HG02610 (cell line): ENCODE results near the gene NPDC1.

Experiments used
- ATAC-seq: cut with Tn5 transposase; IDR thresholded peaks from one replicate; pipeline ENCODE4 v1.9.1; 2021; ENCODE audit warnings: mild to moderate bottlenecking, moderate library complexity; ENCODE audit not compliant: unreplicated experiment

Gene NPDC1

DNA sequence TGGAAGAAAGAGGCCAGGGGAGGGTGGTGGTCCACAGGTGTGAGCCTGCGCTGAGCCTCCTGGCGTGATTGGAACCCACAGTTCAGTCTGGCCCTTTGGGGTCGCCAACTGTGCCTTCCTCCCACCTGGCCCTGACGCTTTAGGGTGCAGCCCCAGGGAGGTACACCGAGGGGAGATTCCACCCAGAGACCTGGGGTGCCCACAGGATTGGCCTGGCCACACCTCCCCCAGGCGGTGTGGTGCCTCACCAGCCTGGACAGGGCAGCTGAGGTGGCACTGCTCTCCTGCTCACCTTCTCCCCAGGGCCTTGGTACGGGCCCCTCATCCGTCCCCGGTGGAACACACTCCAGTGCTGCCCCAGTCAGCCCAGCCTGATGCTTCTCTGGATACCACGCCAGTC lies 48.6 kb downstream of the NPDC1 start:
- no peak for ATAC-seq

DNA sequence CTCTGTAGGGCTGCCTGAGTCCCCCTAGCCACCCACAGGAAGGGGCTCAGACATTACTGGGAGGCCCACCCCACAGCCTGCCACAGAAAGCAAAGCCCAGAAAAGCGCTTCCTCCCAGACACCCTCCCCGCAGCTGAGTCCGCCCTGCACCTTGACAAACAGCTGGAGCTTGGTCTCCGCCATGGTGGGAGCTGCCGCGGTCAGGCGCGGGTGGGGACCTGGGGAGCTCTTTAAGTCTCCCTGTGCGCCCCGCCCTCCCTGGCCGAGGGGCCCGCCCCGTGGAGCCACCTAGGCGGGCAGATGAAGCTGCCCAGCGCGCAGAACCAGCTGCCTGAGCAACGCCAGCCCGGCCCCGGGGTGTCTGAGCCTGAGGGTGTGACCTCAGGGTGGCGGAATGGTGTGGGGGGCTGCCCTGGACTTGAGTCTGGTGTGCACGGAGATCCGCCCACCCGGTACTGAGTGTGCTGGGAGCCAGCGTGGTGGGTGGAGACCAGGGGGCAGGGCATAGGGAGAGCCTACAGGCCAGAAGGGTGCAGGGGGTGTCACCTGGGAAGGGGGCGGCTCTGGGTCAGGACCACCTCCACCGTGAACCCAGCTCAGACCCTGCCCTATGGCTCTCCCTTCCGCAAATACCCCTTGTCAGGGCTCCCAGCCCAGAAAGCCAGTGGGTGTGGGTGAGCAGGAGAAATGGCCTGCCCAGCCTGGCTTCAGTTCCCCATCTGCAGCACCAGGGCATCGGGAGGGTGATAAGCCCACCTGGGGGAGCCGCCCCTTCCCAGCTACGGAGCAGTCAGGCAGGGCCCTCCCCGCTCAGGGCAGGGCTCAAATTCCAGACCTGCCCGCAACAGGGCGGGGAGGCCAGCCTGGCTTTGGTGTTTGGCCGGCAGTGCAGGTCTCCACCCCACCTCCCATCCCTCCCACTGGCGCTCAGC lies 49.4 kb downstream of the NPDC1 start, which contains the start of gene CLIC3:
TSS of gene CLIC3 (minus strand) at position 208 of the 932 bp plus-strand sequence. CDS start at position 183, 25 bp downstream.
- no peak for ATAC-seq

- no peak for ATAC-seq
Observed at GRCh38 chr9:136995772-136996311, 50.1 kb downstream of the NPDC1 start.

DNA sequence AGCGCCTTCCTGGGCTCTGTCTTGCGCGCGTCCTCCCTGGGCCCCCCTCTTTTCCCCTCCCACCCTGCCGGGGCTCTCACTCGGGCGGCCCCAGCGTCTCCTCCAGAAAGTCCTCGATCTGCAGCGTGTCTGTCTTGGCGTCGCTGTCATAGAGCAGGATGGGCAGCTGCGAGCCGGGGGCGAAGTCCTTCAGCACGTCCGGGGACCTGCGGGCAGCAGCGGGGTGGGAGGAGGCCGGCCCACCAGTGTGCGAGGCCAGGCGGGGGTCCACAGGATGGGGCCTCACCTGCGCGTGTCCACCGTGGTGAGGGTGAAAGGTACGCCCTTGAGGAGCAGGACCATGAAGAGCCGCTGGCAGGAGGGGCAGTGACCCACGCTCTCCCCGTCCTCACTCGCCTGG lies 50.6 kb downstream of the NPDC1 start:
- ATAC-seq = no peak

DNA sequence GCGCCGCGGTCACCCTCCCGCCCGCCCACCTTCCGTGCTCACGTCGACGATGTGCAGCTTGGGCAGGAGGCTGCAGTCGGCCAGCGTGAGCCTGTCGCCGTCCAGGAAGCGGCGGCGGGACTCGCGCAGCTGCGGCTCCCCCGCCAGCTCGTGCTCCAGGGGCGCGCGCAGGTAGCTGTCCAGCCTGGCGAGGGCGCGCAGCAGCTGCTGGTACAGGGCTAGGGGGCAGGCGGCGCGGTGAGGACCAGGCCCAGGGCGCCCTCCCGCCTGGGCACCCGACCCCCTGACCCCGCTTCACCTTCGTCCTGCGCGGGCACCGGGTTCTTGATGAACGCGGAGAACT lies 51.1 kb downstream of the NPDC1 start:
- ATAC-seq = no peak

GRCh38 chr9:136994180-136994887 lies 51.6 kb downstream of the NPDC1 start:
- ATAC-seq = no peak

DNA sequence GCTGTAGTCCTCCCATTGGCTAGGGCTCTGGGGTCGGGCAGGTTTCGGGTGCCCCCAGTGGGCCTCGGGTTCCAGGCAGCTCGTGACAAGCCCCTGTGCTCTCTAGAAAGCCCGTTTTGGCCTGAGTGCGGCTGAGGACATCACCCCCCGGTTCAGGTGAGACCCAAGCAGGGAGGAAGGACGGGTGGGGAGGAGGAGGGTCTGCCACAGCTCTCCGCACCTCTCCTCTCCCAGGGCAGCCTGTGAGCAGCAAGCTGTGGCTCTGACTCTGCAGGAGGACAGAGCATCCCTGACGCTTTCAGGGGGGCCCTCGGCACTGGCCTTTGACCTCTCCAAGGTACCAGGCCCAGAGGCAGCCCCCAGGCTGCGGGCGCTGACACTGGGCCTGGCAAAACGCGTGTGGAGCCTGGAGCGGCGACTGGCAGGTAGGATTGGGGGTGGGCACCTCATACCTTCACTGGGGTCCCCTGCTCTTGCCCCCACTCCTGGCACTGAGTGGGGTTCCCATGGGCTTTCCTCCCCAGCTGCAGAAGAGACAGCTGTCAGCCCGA lies 53.1 kb downstream of the NPDC1 start:
- no peak for ATAC-seq

- ATAC-seq = peak; percentile 68
Observed at GRCh38 chr9:136991993-136992818, 53.8 kb downstream of the NPDC1 start, which contains the start of gene PAXX. Gene PAXX, plus strand, starts transcription at chr9:136992422. Its CDS starts 22 bp downstream, at chr9:136992444.

- no peak for ATAC-seq
Observed at GRCh38 chr9:136990242-136990911, 55.6 kb downstream of the NPDC1 start.
